SU-DHL-6 (cell line): ENCODE results near the gene NCOA3.

Experiments
- H2AFZ ChIP-seq: fragments of 200-600 bp; sonication (generic); 2 replicates; pipeline ENCODE4 v1.6.1; 2014; ENCODE audit warnings: low read depth, mild to moderate bottlenecking, moderate library complexity, mixed read lengths, antibody characterized with exemption, low read length; ENCODE audit not compliant: severe bottlenecking
- H3F3A ChIP-seq: fragments of 200-600 bp; shearing (Covaris generic); 2 replicates; pipeline ENCODE4 v1.6.0; 2016; ENCODE audit warnings: antibody characterized with exemption, mild to moderate bottlenecking; ENCODE audit not compliant: insufficient read depth
- H3K27ac ChIP-seq: fragments of 200-600 bp; sonication (generic); 2 replicates; pipeline ENCODE4 v1.5.1; 2016; ENCODE audit warnings: low read depth, mild to moderate bottlenecking, low read length, moderate library complexity, mixed read lengths
- H3K27me3 ChIP-seq: fragments of 200-600 bp; sonication (generic), shearing (Covaris generic); 2 replicates; pipeline ENCODE4 v1.6.0; 2014; ENCODE audit warnings: mild to moderate bottlenecking, low read length
- H3K36me3 ChIP-seq: fragments of 200-600 bp; sonication (generic); 2 replicates; pipeline ENCODE4 v1.6.1; 2014; ENCODE audit warnings: mild to moderate bottlenecking, low read length, mixed read lengths
- H3K4me2 ChIP-seq: fragments of 300-600, 200-600 bp; shearing (Covaris generic), sonication (generic); 2 replicates; pipeline ENCODE4 v1.6.0; 2014; ENCODE audit warnings: low read length, low read depth, mild to moderate bottlenecking; ENCODE audit not compliant: poor library complexity, severe bottlenecking
- H3K4me3 ChIP-seq: fragments of 200-600 bp; sonication (generic); 2 replicates; pipeline ENCODE4 v1.5.1; 2014; ENCODE audit warnings: antibody characterized with exemption, low read length, mild to moderate bottlenecking, mixed read lengths; ENCODE audit not compliant: insufficient read depth, poor library complexity, severe bottlenecking
- H3K79me2 ChIP-seq: fragments of 200-600 bp; sonication (generic); 2 replicates; pipeline ENCODE4 v1.6.1; 2014; ENCODE audit warnings: mild to moderate bottlenecking, low read length, moderate library complexity; ENCODE audit not compliant: insufficient read depth
- H3K9ac ChIP-seq: fragments of 200-600 bp; sonication (generic); 2 replicates; pipeline ENCODE4 v1.7.0; 2014; ENCODE audit warnings: mild to moderate bottlenecking, low read length
- H3K9me2 ChIP-seq: fragments of 200-600 bp; sonication (generic); replicated peaks from 2 replicates; pipeline ENCODE4 v1.6.1; 2014; ENCODE audit warnings: low read length; ENCODE audit not compliant: insufficient read depth
- H3K9me3 ChIP-seq: fragments of 200-600 bp; sonication (generic); 2 replicates; pipeline ENCODE4 v1.6.1; 2014; ENCODE audit warnings: low read length, mixed read lengths; ENCODE audit not compliant: insufficient read depth
- H4K20me1 ChIP-seq: fragments of 200-600 bp; sonication (generic); 2 replicates; pipeline ENCODE4 v1.6.1; 2014; ENCODE audit warnings: low read depth, mild to moderate bottlenecking, antibody characterized with exemption, low read length, moderate library complexity, mixed read lengths
- EZH2phosphoT487 ChIP-seq: fragments of 200-600 bp; sonication (generic), shearing (Covaris generic); conservative IDR thresholded peaks from 2 replicates; pipeline ENCODE4 v1.6.1; 2018; ENCODE audit warnings: mild to moderate bottlenecking, antibody characterized with exemption, low read length, moderate library complexity, mixed read lengths
- TF ChIP-seq, protein P1 (sequence below): fragments of 200-600 bp; sonication (generic); IDR thresholded peaks from one replicate; pipeline ENCODE4 v1.5.1; 2017; ENCODE audit warnings: antibody characterized with exemption, mild to moderate bottlenecking, low read length, moderate library complexity; ENCODE audit not compliant: insufficient read depth, poor library complexity, severe bottlenecking

The NCOA3 gene

DNA sequence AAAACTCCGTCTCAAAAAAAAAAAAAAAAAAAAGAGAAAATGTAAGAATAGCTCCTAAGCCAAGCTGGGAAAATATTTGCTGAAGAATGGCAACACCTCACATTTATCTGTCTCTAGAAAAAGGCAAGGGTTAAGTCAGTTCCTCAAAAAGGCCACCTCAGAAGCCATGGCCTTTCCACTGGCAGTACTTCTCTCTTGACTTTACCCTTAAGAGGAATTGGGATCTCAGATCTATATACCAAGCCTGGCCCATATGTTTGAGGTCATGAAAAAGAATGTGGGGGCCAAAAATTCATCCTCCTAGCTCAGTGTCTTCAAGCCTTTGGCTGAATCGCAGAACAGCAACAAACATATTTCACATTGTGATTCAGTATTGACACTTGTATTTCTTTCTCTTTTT, 10.9 kb upstream of the NCOA3 start:
- H3K9ac ChIP-seq, result no peak overlapping the region
- no peaks in the 10 kb centered on the region for H3K9me3 ChIP-seq
- H3K4me3 ChIP-seq, result no peak overlapping the region
- no peaks in the 10 kb centered on the region for H3K9me2 ChIP-seq
- no peak overlapping the region for H2AFZ ChIP-seq
- H3K27ac ChIP-seq, result peak overlapping the region; percentile 98
- H3K27me3 ChIP-seq, result no peaks in the 10 kb centered on the region
- H3F3A ChIP-seq, result peaks cover 80% of the 10 kb centered on the region
- H3K36me3 ChIP-seq, result no peaks in the 10 kb centered on the region
- peak overlapping the region; percentile 35 for H3K4me2 ChIP-seq
- H3K79me2 ChIP-seq, result no peaks in the 10 kb centered on the region; the same call in 1 of the 2 replicates
- TF ChIP-seq EZH2phosphoT487, result no peak
- TF ChIP-seq, protein P1, sequence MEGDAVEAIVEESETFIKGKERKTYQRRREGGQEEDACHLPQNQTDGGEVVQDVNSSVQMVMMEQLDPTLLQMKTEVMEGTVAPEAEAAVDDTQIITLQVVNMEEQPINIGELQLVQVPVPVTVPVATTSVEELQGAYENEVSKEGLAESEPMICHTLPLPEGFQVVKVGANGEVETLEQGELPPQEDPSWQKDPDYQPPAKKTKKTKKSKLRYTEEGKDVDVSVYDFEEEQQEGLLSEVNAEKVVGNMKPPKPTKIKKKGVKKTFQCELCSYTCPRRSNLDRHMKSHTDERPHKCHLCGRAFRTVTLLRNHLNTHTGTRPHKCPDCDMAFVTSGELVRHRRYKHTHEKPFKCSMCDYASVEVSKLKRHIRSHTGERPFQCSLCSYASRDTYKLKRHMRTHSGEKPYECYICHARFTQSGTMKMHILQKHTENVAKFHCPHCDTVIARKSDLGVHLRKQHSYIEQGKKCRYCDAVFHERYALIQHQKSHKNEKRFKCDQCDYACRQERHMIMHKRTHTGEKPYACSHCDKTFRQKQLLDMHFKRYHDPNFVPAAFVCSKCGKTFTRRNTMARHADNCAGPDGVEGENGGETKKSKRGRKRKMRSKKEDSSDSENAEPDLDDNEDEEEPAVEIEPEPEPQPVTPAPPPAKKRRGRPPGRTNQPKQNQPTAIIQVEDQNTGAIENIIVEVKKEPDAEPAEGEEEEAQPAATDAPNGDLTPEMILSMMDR, result no peak
- H4K20me1 ChIP-seq, result no peaks in the 10 kb centered on the region

DNA sequence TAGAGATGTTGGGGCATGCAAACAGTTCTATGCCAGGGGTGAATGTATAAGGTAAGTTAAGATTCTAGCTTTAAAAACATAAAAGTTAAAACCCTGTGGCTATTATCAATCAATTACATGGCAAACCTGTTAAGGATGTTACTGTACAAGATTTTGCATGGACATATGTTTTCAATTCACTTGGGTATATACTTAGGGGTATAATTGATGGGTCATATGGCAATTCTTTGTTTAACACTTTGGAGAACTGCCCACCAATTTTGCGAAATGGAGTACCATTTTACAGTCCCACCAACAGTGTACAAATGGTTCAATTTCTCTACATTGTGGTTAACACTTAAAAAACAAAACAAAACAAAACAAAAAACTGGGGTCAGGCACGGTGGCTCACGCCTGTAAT, 9.4 kb upstream of the NCOA3 start:
- Histone ChIP-seq H2AFZ (no peak overlapping the region), H3K9ac (peak overlapping the region; percentile 35), H3K79me2 (no peaks in the 10 kb centered on the region; the same call in 1 of the 2 replicates), H3K27ac (peak overlapping the region; percentile 98), H4K20me1 (no peaks in the 10 kb centered on the region), H3K4me3 (no peak overlapping the region), H3K4me2 (peak overlapping the region; percentile 65), H3F3A (peaks cover 81% of the 10 kb centered on the region), H3K27me3 (no peaks in the 10 kb centered on the region), H3K9me3 (no peaks in the 10 kb centered on the region), H3K36me3 (no peaks in the 10 kb centered on the region), H3K9me2 (no peaks in the 10 kb centered on the region)
- TF ChIP-seq, protein P1, result no peak
- no peak for TF ChIP-seq EZH2phosphoT487

DNA sequence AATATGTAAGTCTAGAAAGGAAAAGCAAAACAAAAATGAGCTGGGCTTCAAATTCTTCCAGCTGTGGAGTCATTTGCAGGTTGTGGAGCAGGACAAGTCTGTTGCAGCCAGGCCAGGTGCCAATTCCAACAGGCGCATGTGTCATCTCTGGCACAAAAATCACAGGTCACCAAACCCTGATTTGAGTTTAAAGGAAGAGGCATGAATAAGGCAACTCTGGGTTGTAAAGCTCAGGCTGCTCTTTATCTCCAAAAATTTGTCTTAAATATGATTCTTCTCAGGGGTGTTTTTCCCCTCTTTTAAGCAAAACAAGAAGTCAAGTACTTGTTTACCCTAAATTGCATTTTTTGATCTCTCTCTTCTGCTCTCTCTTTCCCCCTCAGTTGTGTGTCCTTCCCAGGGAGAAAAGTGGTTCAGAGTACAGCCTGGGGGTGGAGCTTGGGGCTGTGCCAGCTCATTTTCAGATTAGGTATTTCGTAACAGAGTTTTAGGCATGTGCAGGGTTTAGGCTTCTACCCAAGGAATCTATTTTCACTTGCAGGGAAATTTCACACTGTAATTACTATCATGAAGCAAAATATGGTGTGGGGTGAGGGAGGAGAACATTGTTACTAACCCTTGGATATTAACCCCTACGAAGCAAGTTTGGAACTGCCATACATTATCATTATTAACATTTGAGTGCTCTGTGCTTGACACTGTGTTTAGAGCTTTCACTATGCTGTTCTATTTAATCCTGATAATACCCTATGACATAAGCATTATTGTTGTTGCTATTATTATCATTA, 8.3 kb upstream of the NCOA3 start:
- no peaks in the 10 kb centered on the region for H3K27me3 ChIP-seq
- H3K9me3 ChIP-seq, result no peaks in the 10 kb centered on the region
- peak overlapping the region; percentile 98 for H3K27ac ChIP-seq
- peak overlapping the region; percentile 35 for H3K9ac ChIP-seq
- peaks cover 2% of the 10 kb centered on the region; the same call in 1 of the 2 replicates for H3K79me2 ChIP-seq
- H3K9me2 ChIP-seq, result no peaks in the 10 kb centered on the region
- H3F3A ChIP-seq, result peaks cover 75% of the 10 kb centered on the region
- H3K4me2 ChIP-seq, result peak overlapping the region; percentile 65
- TF ChIP-seq, protein P1, result no peak
- no peak for TF ChIP-seq EZH2phosphoT487
- H2AFZ ChIP-seq, result no peak overlapping the region
- H3K4me3 ChIP-seq, result peak overlapping the region; percentile 10
- H4K20me1 ChIP-seq, result no peaks in the 10 kb centered on the region
- H3K36me3 ChIP-seq, result no peaks in the 10 kb centered on the region
